K562 (cell line): ENCODE data around the gene PDIA4. TPM values are rescaled to one million over a fixed set of nuclear protein-coding genes. Genes with fewer than 3 reads are reported as not detected.
A peak's percentile ranks its signal among the peaks of the same experiment; 100 is the strongest.

Experiments used
- ATAC-seq: fragments of 200-7000 bp; cut with Tn5 transposase; 3 replicates; pipeline ENCODE4 v1.9.1; 2020; ENCODE audit warnings: moderate library complexity
- BruUV-seq: library from RNA; stranded (reverse); fragments of 400-500 nt; replicated peaks from 2 replicates; lab custom pipeline; 2021; lab: Mats Ljungman, UMichigan
- CTCF ChIA-PET: fragments of 300-600 bp; formaldehyde crosslinking; extraction: SDS; loops from one replicate; lab custom pipeline; 2021; ENCODE audit warnings: low intra/inter-chr PET ratio; lab: Yijun Ruan, JAX
- POLR2A ChIA-PET: fragments of 300-600, 350-650 bp; sonication (Branson Sonifier 250); formaldehyde crosslinking; extraction: SDS; loops from one replicate; lab custom pipeline; 2021; ENCODE audit warnings: antibody characterized with exemption, inconsistent platforms; lab: Yijun Ruan, JAX
- DNase-seq, 4 experiments: peaks; one replicate each; pipeline versions ENCODE4 v3.0.0 to v3.0.0-alpha.2; 2011 to 2018; ENCODE audit warnings: low spot score in 3 of 4, mixed read lengths in 3 of 4; ENCODE audit errors: extremely low read depth in 1 of 4
- FAIRE-seq: peaks from 2 replicates; lab custom pipeline; 2011; peaks lifted over from hg19 to GRCh38; lab: Jason Lieb, UNC
- H2AFZ ChIP-seq: 2 replicates; pipeline ENCODE4 v1.6.0; 2011; ENCODE audit warnings: low read depth, low read length, control low read depth, inconsistent platforms
- H3K27ac ChIP-seq: fragments of 200-600 bp; 3 replicates; pipeline ENCODE4 v1.8.0; 2011; ENCODE audit warnings: low read depth, mild to moderate bottlenecking, control low read depth, inconsistent platforms, low read length, moderate library complexity, mixed read lengths; ENCODE audit errors: extremely low read depth
- H3K27me3 ChIP-seq, 2 experiments: fragments of 300-600 bp in 1 of 2; 2 replicates in 1 of 2; 3 replicates in 1 of 2; pipeline versions ENCODE4 v1.6.0 to v1.8.0; 2011; ENCODE audit warnings: inconsistent platforms in 2 of 2, low read length in 2 of 2, mild to moderate bottlenecking in 1 of 2, mixed read lengths in 1 of 2, moderate library complexity in 1 of 2; ENCODE audit not compliant: control insufficient read depth in 2 of 2, insufficient read depth in 2 of 2
- H3K36me3 ChIP-seq: fragments of 300-600 bp; 3 replicates; pipeline ENCODE4 v1.8.0; 2011; ENCODE audit warnings: mild to moderate bottlenecking, low read length, inconsistent platforms; ENCODE audit not compliant: control insufficient read depth, insufficient read depth
- H3K4me1 ChIP-seq, 2 experiments: fragments of 200-600 bp in 1 of 2; replicated peaks in 1 of 2; 2 replicates in 1 of 2; 3 replicates in 1 of 2; pipeline versions ENCODE4 v1.5.1 to v1.8.0; 2011; ENCODE audit warnings: inconsistent platforms in 2 of 2, low read length in 2 of 2, mild to moderate bottlenecking in 1 of 2, mixed read lengths in 1 of 2, moderate library complexity in 1 of 2; ENCODE audit not compliant: control insufficient read depth in 2 of 2, insufficient read depth in 2 of 2
- H3K4me2 ChIP-seq: 2 replicates; pipeline ENCODE4 v1.6.1; 2011; ENCODE audit warnings: low read length, control low read depth, inconsistent platforms, mixed read lengths; ENCODE audit not compliant: insufficient read depth
- H3K4me3 ChIP-seq: fragments of 200-600 bp; sonication (generic), shearing (Covaris generic); 2 replicates; pipeline ENCODE4 v1.5.1; 2016; ENCODE audit warnings: control low read depth, inconsistent platforms
- H3K79me2 ChIP-seq: fragments of 200-600 bp; 3 replicates; pipeline ENCODE4 v1.8.0; 2011; ENCODE audit warnings: low read length, inconsistent platforms; ENCODE audit not compliant: control insufficient read depth, insufficient read depth
- H3K9ac ChIP-seq, 2 experiments: 2 replicates each; pipeline versions ENCODE4 v1.6.0 to v1.6.1; 2011; ENCODE audit warnings: low read depth in 2 of 2, low read length in 2 of 2, control low read depth in 1 of 2, inconsistent platforms in 1 of 2, mild to moderate bottlenecking in 1 of 2, mixed read lengths in 1 of 2; ENCODE audit not compliant: insufficient read depth in 1 of 2
- H3K9me1 ChIP-seq: one replicate; pipeline ENCODE4 v1.6.0; 2011; ENCODE audit warnings: inconsistent platforms, mild to moderate bottlenecking, low read length, moderate library complexity; ENCODE audit not compliant: control insufficient read depth, insufficient read depth
- H3K9me3 ChIP-seq: replicated peaks from 2 replicates; pipeline ENCODE4 v1.5.1; 2011; ENCODE audit warnings: low read depth, low read length, inconsistent platforms; ENCODE audit not compliant: control insufficient read depth, insufficient read depth
- H4K20me1 ChIP-seq: replicated peaks from 2 replicates; pipeline ENCODE4 v1.6.1; 2011; ENCODE audit warnings: low read length, inconsistent platforms, mixed read lengths; ENCODE audit not compliant: control insufficient read depth, insufficient read depth
- ELF4 ChIP-seq: fragments of 450-650 bp; formaldehyde crosslinking; IDR thresholded peaks from 2 replicates; pipeline ENCODE4 v1.4.0; 2022; ENCODE audit warnings: missing genetic modification characterization
- ESRRA ChIP-seq: fragments of 450-650 bp; IDR thresholded peaks from 2 replicates; pipeline ENCODE4 v1.6.1; 2014; ENCODE audit warnings: low read depth, mild to moderate bottlenecking, moderate library complexity, borderline replicate concordance
- ETS2 ChIP-seq: IDR thresholded peaks from 2 replicates; pipeline ENCODE4 v1.6.1; 2016; ENCODE audit warnings: borderline replicate concordance, missing genetic modification characterization, mild to moderate bottlenecking, moderate library complexity, missing compliant biosample characterization; ENCODE audit not compliant: poor library complexity, severe bottlenecking
- FOXJ2 ChIP-seq: fragments of 200-800 bp; sonication (Bioruptor generic); IDR thresholded peaks from 2 replicates; pipeline ENCODE4 v1.6.1; 2016; ENCODE audit warnings: missing genetic modification characterization, missing compliant biosample characterization
- HDAC8 ChIP-seq: fragments of 450-650 bp; IDR thresholded peaks from 2 replicates; pipeline ENCODE4 v1.6.1; 2016; ENCODE audit warnings: mild to moderate bottlenecking, missing genetic modification characterization, moderate library complexity, missing compliant biosample characterization
- LEF1 ChIP-seq: fragments of 450-650 bp; IDR thresholded peaks from 2 replicates; pipeline ENCODE4 v1.6.1; 2016; ENCODE audit warnings: mild to moderate bottlenecking
- SMC3 ChIP-seq: conservative IDR thresholded peaks from 2 replicates; pipeline ENCODE4 v1.6.1; 2011; ENCODE audit warnings: low read depth, low read length, improper control_type of control experiment; ENCODE audit not compliant: insufficient read depth
- TCF15 ChIP-seq: fragments of 250-450 bp; sonication (Bioruptor Pico); IDR thresholded peaks from 2 replicates; pipeline ENCODE4 v1.8.0; 2022; ENCODE audit warnings: moderate library complexity, mild to moderate bottlenecking, inconsistent platforms
- WHSC1 ChIP-seq: IDR thresholded peaks from one replicate; pipeline ENCODE4 v1.6.1; 2012; ENCODE audit warnings: low read length, control low read depth, inconsistent platforms
- ZNF12 ChIP-seq: sonication (generic); formaldehyde crosslinking; IDR thresholded peaks from 2 replicates; pipeline ENCODE4 v1.4.0; 2020; ENCODE audit warnings: mild to moderate bottlenecking, missing genetic modification reagents
- ZNF668 ChIP-seq: fragments of 250-450 bp; sonication (Bioruptor Pico); IDR thresholded peaks from 2 replicates; pipeline ENCODE4 v1.8.0; 2022; ENCODE audit warnings: mild to moderate bottlenecking, inconsistent platforms
- WGBS: fragments of 100-300 bp; shearing (Covaris generic); methylation state at CpG from one replicate; pipeline ENCODE4 v1.1.6; 2016; ENCODE audit warnings: low coverage, mixed read lengths; ENCODE audit not compliant: insufficient coverage; ENCODE audit errors: missing lambda C conversion rate; 5-methylcytosine and 5-hydroxymethylcytosine counted together
- in situ Hi-C: fragments of 300-500 bp; cut with MboI; formaldehyde crosslinking; loops from 4 replicates; pipeline ENCODE4 v1.15.0; 2018; ENCODE audit warnings: inconsistent platforms, mixed read lengths
- intact Hi-C: fragments of 100-400 bp; cut with micrococcal nuclease; formaldehyde crosslinking; loops from 2 replicates; pipeline ENCODE4 v1.14.2; 2022
- polyA plus RNA-seq, 8 experiments: library from polyadenylated mRNA; depleted of rRNA in 4 of 8; stranded (reverse) in 5 of 8; unstranded in 3 of 8; fragments of >200 nt; fragmentation: Nextera tagmentation in 2 of 8; fragmentation: Illumina TruSeq in 1 of 8; extraction: Ambion mirVana in 2 of 8; extraction: Trizol in 1 of 8; gene quantifications; 2 replicates each; pipeline versions ENCODE4 v1.2.1 to v1.2.3, GENCODE V29; 2011 to 2014; ENCODE audit warnings: inconsistent platforms in 1 of 8, missing spikeins in 1 of 8
- total RNA-seq, 7 experiments: library from RNA; depleted of rRNA in 6 of 7; stranded (reverse); fragments of >200 nt in 6 of 7; fragmentation: Illumina TruSeq in 2 of 7; extraction: Trizol in 2 of 7; gene quantifications; 2 replicates each; pipeline versions ENCODE4 v1.2.1 to v1.2.3, GENCODE V29; 2011 to 2021; ENCODE audit warnings: low replicate concordance in 1 of 7

The PDIA4 gene
- total and polyA plus RNA-seq, 9 of the 15 experiments (the other 6 are each of a cell fraction or from before 2014, with no cell fraction given) = 9.1 to 175 (median 146) TPM

- ATAC-seq (no peak), DNase-seq (no peak), FAIRE-seq (no peak)
- no peaks in the 10 kb centered on the region for H3K9me1 ChIP-seq
- TF ChIP-seq HDAC8 (tag) (no peak), TCF15 (CRISPR knock-in tag) (no peak), ETS2 (tag) (no peak), LEF1 (no peak), ZNF668 (CRISPR knock-in tag) (no peak), ZNF12 (CRISPR knock-in tag) (no peak), ESRRA (no peak), WHSC1 (no peak), ELF4 (CRISPR knock-in tag) (no peak), FOXJ2 (tag) (no peak), SMC3 (no peak)
- H3K79me2 ChIP-seq = no peaks in the 10 kb centered on the region
- H3K27ac ChIP-seq = no peak overlapping the region
- peaks cover 0 to 4% of the 10 kb centered on the region in 2 experiments; a peak in 2 of 5 replicates for H3K4me1 ChIP-seq
- H2AFZ ChIP-seq = peak overlapping the region; percentile 41; the same call in 1 of the 2 replicates
- H4K20me1 ChIP-seq = no peaks in the 10 kb centered on the region
- WGBS = 74% methylated on average over 2 of the region's 2 CpGs
- BruUV-seq = no TSS peak
- H3K4me2 ChIP-seq = no peak overlapping the region
- H3K36me3 ChIP-seq = no peaks in the 10 kb centered on the region
- in situ Hi-C loops (no loop called here), intact Hi-C loops (no loop called here)
- no peak overlapping the region for H3K4me3 ChIP-seq
- peaks cover 0 to 4% of the 10 kb centered on the region in 2 experiments; a peak in 1 of 5 replicates for H3K27me3 ChIP-seq
- no peaks in the 10 kb centered on the region for H3K9me3 ChIP-seq
- POLR2A ChIA-PET = interaction anchor here (0.6 to 0.8 kb wide), 2 partner anchors 20 to 371 kb away, joined by 3 read pairs; no protein-coding TSS in a partner anchor
- CTCF ChIA-PET = no interaction called here
- peak overlapping the region in 1 of 2 experiments; percentile 46; a peak in 1 of 4 replicates for H3K9ac ChIP-seq
These were observed 18.1 kb upstream of the PDIA4 start for GRCh38 chr7:149046416-149046815.
